Measurements from ENCODE around the gene XRCC4. TPM values are rescaled to one million over a fixed set of nuclear protein-coding genes. Genes with fewer than 3 reads are reported as not detected.

Gene XRCC4
- total RNA-seq, 1 experiment from 2014 or later, result 10.8 TPM

DNA sequence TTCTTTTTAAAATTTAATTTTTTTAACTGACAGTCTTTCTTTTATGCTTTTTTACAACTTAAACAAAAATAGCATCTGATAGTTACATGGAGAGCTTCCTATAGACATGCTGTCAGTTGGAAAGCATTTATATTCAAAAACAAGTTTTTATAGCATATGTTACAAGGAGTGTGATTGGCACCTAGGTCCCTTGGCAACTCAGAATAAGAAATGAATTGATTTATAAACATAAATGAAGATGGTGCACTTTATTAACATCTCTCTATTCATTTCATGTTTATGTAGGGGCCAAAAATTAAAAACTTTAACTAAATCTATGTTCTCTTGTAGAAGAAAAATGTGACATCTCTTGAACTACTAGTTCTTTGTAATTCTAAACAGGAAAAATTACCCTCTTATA is 153.2 kb downstream of the XRCC4 start:
- no peak overlapping the region for H2BK20ac ChIP-seq (ENCODE audit: low read depth, low read length, poor library complexity, severe bottlenecking)
- no peak overlapping the region for H3K4me2 ChIP-seq (ENCODE audit: insufficient read depth, insufficient read length, low read length)
- H3K27ac ChIP-seq (ENCODE audit: insufficient read length, low read depth, low read length), result no peak overlapping the region
- no peaks in the 10 kb centered on the region for H3K79me1 ChIP-seq (ENCODE audit: insufficient read depth, low read depth, low read length, poor library complexity, severe bottlenecking)
- 0 out of 2 replicates have a peak, but pooled peaks cover 2% of the 10 kb centered on the region for H3K4me1 ChIP-seq (ENCODE audit: insufficient read depth, low read length)
- no peaks in the 10 kb centered on the region for H4K20me1 ChIP-seq (ENCODE audit: control insufficient read depth, insufficient read depth, insufficient read length)
- H2BK5ac ChIP-seq (ENCODE audit: insufficient read length, low read length), result no peak overlapping the region
- no peak for DNase-seq
- Mint-ChIP-seq H3K27me3 (ENCODE audit: low read depth) (no peaks in the 10 kb centered on the region), H3K36me3 (ENCODE audit: insufficient read depth in 1 of 3, low read depth in 3 of 3) (no peaks in the 10 kb centered on the region), H3K9me3 (no peaks in the 10 kb centered on the region), H3K4me3 (no peak overlapping the region), H3K4me1 (peaks cover 13 to 19% of the 10 kb centered on the region in 2 experiments), H3K27ac (no peak overlapping the region)
- no peaks in the 10 kb centered on the region for H3K27me3 ChIP-seq (ENCODE audit: insufficient read depth, low read length)
- H3K23ac ChIP-seq (ENCODE audit: insufficient read length, low read depth, low read length), result no peak overlapping the region
- H3K14ac ChIP-seq (ENCODE audit: insufficient read depth, low read length), result no peak overlapping the region
- no peak overlapping the region for H2AK5ac ChIP-seq (ENCODE audit: insufficient read length, low read length)
- H4K8ac ChIP-seq (replicated peaks; ENCODE audit: insufficient read length, low read depth, low read length), result no peak overlapping the region
- H4K91ac ChIP-seq (ENCODE audit: insufficient read length, low read depth, low read length), result no peak overlapping the region
- H3K9ac ChIP-seq (ENCODE audit: extremely low read depth, insufficient read length, low read length), result no peak overlapping the region
- no peak overlapping the region for H2AFZ ChIP-seq (ENCODE audit: low read length)
- no peak overlapping the region for H3K56ac ChIP-seq (ENCODE audit: insufficient read length, low read depth, low read length)
- H3K9me3 ChIP-seq (ENCODE audit: control insufficient read depth, low read depth, low read length), result no peaks in the 10 kb centered on the region
- H3T11ph ChIP-seq (ENCODE audit: low read length), result no peak overlapping the region
- no peak overlapping the region for H2BK12ac ChIP-seq (ENCODE audit: insufficient read length, low read depth, low read length)
- no peaks in the 10 kb centered on the region for H3K23me2 ChIP-seq (ENCODE audit: insufficient read length, low read depth, low read length, poor library complexity, severe bottlenecking)
- no peak overlapping the region for H2BK120ac ChIP-seq (ENCODE audit: low read depth, low read length, poor library complexity, severe bottlenecking)
- no peak overlapping the region for H3K4ac ChIP-seq (ENCODE audit: low read depth, low read length)
- no peak overlapping the region for H2BK15ac ChIP-seq (ENCODE audit: low read depth, low read length)
- no peak overlapping the region for H3K18ac ChIP-seq (ENCODE audit: insufficient read length, low read depth, low read length)
- TF ChIP-seq, protein P1, sequence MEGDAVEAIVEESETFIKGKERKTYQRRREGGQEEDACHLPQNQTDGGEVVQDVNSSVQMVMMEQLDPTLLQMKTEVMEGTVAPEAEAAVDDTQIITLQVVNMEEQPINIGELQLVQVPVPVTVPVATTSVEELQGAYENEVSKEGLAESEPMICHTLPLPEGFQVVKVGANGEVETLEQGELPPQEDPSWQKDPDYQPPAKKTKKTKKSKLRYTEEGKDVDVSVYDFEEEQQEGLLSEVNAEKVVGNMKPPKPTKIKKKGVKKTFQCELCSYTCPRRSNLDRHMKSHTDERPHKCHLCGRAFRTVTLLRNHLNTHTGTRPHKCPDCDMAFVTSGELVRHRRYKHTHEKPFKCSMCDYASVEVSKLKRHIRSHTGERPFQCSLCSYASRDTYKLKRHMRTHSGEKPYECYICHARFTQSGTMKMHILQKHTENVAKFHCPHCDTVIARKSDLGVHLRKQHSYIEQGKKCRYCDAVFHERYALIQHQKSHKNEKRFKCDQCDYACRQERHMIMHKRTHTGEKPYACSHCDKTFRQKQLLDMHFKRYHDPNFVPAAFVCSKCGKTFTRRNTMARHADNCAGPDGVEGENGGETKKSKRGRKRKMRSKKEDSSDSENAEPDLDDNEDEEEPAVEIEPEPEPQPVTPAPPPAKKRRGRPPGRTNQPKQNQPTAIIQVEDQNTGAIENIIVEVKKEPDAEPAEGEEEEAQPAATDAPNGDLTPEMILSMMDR (conservative IDR thresholded peaks at IDR 0.05), result no peak
- no peak overlapping the region for H4K5ac ChIP-seq (ENCODE audit: insufficient read length, low read depth, low read length)
- H3K79me2 ChIP-seq (ENCODE audit: insufficient read depth, low read length), result no peaks in the 10 kb centered on the region
